HG03039 (cell line): ENCODE data around the gene UTF1.

ENCODE experiments used
- ATAC-seq: cut with Tn5 transposase; IDR thresholded peaks from one replicate; pipeline ENCODE4 v1.9.1; 2021; ENCODE audit warnings: mild to moderate bottlenecking, moderate library complexity; ENCODE audit not compliant: unreplicated experiment

UTF1 gene

GRCh38 chr10:133196221-133196915, 33.6 kb upstream of the UTF1 start:
- no peak for ATAC-seq

- no peak for ATAC-seq
Measured at GRCh38 chr10:133196936-133197758, 32.9 kb upstream of the UTF1 start.

- no peak for ATAC-seq
Measured at GRCh38 chr10:133197786-133198185, 32.2 kb upstream of the UTF1 start.

GRCh38 chr10:133198206-133198605, 31.8 kb upstream of the UTF1 start:
- ATAC-seq: no peak

GRCh38 chr10:133198621-133199487, 31.2 kb upstream of the UTF1 start:
- no peak for ATAC-seq

GRCh38 chr10:133199488-133199885, 30.5 kb upstream of the UTF1 start:
- no peak for ATAC-seq

GRCh38 chr10:133199992-133200611, 29.9 kb upstream of the UTF1 start:
- ATAC-seq: no peak

- no peak for ATAC-seq
Measured at GRCh38 chr10:133200621-133201031, 29.4 kb upstream of the UTF1 start.

GRCh38 chr10:133201151-133201947, 28.7 kb upstream of the UTF1 start:
- ATAC-seq: no peak

GRCh38 chr10:133201948-133202725, 27.9 kb upstream of the UTF1 start:
- ATAC-seq: no peak

- ATAC-seq: no peak
Measured at GRCh38 chr10:133202778-133203651, 27.0 kb upstream of the UTF1 start.

- no peak for ATAC-seq
Measured at GRCh38 chr10:133203652-133204195, 26.3 kb upstream of the UTF1 start.

GRCh38 chr10:133204226-133205015, 25.6 kb upstream of the UTF1 start:
- ATAC-seq: no peak

GRCh38 chr10:133205146-133205545, 24.9 kb upstream of the UTF1 start:
- no peak for ATAC-seq

GRCh38 chr10:133206356-133207040, 23.5 kb upstream of the UTF1 start:
- ATAC-seq: no peak

GRCh38 chr10:133207041-133207600, 22.9 kb upstream of the UTF1 start:
- ATAC-seq: no peak
